Thoracic aorta (tissue), 2 donors: Measurements from ENCODE around the gene SCAMP3. TPM values are rescaled to one million over a fixed set of nuclear protein-coding genes. Genes with fewer than 3 reads are reported as not detected.
A peak's percentile ranks its signal among the peaks of the same experiment; 100 is the strongest.

Experiments used
- ATAC-seq: fragments of 150-250 bp; one replicate; pipeline ENCODE4 v1.8.0; 2017; ENCODE audit warnings: low read depth; ENCODE audit not compliant: insufficient number of reproducible peaks, low FRiP score
- DNase-seq: peaks from one replicate; pipeline ENCODE4 v3.0.0-alpha.2; 2020; ENCODE audit warnings: low spot score
- H3K27ac ChIP-seq, 2 donors: fragments of 200-600 bp; sonication (generic); 1 replicate in 1 of 2; 2 replicates in 1 of 2; pipeline ENCODE4 v1.5.1; 2016; ENCODE audit warnings: mild to moderate bottlenecking in 2 of 2, moderate library complexity in 2 of 2
- H3K27me3 ChIP-seq: fragments of 200-600 bp; sonication (generic); replicated peaks from 2 replicates; pipeline ENCODE4 v1.6.0; 2016; ENCODE audit warnings: mild to moderate bottlenecking; ENCODE audit not compliant: insufficient read depth
- H3K36me3 ChIP-seq: fragments of 200-600 bp; sonication (generic); one replicate; pipeline ENCODE4 v1.5.1; 2016
- H3K4me1 ChIP-seq, 2 donors: fragments of 200-600 bp; sonication (generic); 1 replicate in 1 of 2; 2 replicates in 1 of 2; pipeline versions ENCODE4 v1.5.1 to v1.6.0; 2016; ENCODE audit warnings: low read depth in 2 of 2, mild to moderate bottlenecking in 1 of 2; ENCODE audit not compliant: control insufficient read depth in 1 of 2
- H3K4me3 ChIP-seq: fragments of 200-600 bp; sonication (generic); 2 replicates; pipeline ENCODE4 v1.5.1; 2016; ENCODE audit warnings: mild to moderate bottlenecking
- H3K9me3 ChIP-seq: fragments of 200-600 bp; sonication (generic); 2 replicates; pipeline ENCODE4 v1.5.1; 2016
- total RNA-seq, 2 donors: library from RNA; depleted of rRNA; stranded (reverse); fragments of >200 nt; gene quantifications; one replicate each; pipeline versions ENCODE4 v1.1.0 to v1.2.3, GENCODE V29; 2016
- TF ChIP-seq, protein P1 (sequence below): fragments of 200-600 bp; sonication (generic); IDR thresholded peaks from one replicate; pipeline ENCODE4 v1.5.1; 2019; ENCODE audit warnings: antibody characterized with exemption

SCAMP3 gene
- total RNA-seq, 2 donors from 2014 or later, result 32.5 to 50.2 TPM

- TF ChIP-seq, protein P1, sequence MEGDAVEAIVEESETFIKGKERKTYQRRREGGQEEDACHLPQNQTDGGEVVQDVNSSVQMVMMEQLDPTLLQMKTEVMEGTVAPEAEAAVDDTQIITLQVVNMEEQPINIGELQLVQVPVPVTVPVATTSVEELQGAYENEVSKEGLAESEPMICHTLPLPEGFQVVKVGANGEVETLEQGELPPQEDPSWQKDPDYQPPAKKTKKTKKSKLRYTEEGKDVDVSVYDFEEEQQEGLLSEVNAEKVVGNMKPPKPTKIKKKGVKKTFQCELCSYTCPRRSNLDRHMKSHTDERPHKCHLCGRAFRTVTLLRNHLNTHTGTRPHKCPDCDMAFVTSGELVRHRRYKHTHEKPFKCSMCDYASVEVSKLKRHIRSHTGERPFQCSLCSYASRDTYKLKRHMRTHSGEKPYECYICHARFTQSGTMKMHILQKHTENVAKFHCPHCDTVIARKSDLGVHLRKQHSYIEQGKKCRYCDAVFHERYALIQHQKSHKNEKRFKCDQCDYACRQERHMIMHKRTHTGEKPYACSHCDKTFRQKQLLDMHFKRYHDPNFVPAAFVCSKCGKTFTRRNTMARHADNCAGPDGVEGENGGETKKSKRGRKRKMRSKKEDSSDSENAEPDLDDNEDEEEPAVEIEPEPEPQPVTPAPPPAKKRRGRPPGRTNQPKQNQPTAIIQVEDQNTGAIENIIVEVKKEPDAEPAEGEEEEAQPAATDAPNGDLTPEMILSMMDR, result no peak
- Histone ChIP-seq H3K27ac (peak overlapping the region in 1 of 2 donors; percentile 83), H3K9me3 (no peaks in the 10 kb centered on the region), H3K36me3 (peaks cover 10% of the 10 kb centered on the region), H3K27me3 (no peaks in the 10 kb centered on the region), H3K4me3 (peak overlapping the region; percentile 77), H3K4me1 (peaks cover 16 to 41% of the 10 kb centered on the region in 2 donors)
- DNase-seq (no peak), ATAC-seq (no peak)
These were observed 8.4 kb downstream of the SCAMP3 start for GRCh38 chr1:155253797-155254196.

DNA sequence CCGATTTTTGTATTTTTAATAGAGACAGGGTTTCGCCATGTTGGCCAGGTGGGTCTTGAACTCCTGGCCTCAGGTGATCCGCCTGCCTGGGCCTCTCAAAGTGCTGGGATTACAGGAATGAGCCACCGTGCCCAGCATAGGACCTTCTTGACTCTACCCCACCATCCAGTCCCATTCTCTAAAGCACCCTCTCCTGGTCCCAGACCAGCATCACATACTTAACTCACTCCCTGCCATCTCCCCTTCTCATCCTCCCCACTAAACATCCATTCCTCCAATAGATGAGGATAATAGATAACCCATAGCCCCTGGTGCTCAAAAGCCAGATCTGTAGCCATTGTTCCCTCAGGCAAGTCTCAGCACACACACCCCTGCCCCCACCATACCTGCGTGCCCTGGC, 9.0 kb downstream of the SCAMP3 start:
- H3K9me3 ChIP-seq, result no peaks in the 10 kb centered on the region
- H3K4me1 ChIP-seq, result peaks cover 16 to 41% of the 10 kb centered on the region in 2 donors
- H3K36me3 ChIP-seq, result peaks cover 6% of the 10 kb centered on the region
- H3K27me3 ChIP-seq, result no peaks in the 10 kb centered on the region
- no peak for DNase-seq
- H3K27ac ChIP-seq, result no peak overlapping the region
- TF ChIP-seq, protein P1, result no peak
- ATAC-seq, result no peak
- H3K4me3 ChIP-seq, result peak overlapping the region; percentile 77

- Histone ChIP-seq H3K27ac (peak overlapping the region in 1 of 2 donors; percentile 16), H3K9me3 (no peaks in the 10 kb centered on the region)
These were observed 10.6 kb downstream of the SCAMP3 start for GRCh38 chr1:155251566-155251965.

DNA sequence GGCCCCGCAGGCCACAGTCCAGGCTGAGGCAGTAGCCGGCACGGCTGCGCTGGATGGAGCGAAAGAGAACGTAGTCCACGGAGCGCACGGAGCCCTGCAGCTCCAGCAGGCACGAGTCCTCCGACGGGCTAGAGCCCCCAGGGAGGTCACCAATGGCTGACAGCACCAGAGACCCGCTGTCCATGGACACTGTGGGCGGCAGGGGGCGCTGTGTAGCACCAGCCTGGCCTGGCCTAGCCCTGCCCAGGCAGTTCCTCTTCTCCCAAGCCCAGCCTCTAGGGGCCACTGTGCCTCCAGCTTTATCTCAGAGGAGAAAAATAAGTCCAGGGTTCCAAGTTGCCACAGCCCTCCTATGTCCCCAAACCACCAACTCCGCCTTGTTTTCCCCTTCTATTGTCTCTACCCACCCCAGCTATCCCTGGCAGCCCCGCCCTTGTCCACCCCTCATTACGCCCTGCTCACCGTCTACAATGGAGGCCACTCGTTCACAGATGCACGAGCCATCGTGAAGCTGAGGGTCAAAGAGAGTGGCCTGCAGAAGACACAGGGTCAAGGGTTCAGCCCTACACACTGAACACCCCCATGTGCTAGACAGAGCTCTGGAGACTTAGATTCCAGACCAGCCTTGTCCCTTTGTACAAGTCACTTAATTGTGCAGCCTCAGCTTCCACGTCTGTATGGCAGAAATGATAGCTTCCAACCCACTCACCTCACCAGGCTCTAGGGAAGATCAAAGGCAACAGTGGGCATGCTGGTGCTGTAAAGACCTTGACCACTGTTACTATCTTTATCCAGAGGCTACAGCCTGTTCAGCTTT, 11.3 kb downstream of the SCAMP3 start:
- DNase-seq (peak; percentile 76), ATAC-seq (peak; percentile 37)
- Histone ChIP-seq H3K27me3 (no peaks in the 10 kb centered on the region), H3K27ac (peak overlapping the region; percentile 16 to 43), H3K36me3 (peaks cover 4% of the 10 kb centered on the region), H3K4me3 (peak overlapping the region; percentile 58), H3K4me1 (peaks cover 16 to 33% of the 10 kb centered on the region in 2 donors), H3K9me3 (no peaks in the 10 kb centered on the region)
- TF ChIP-seq, protein P1, result peak; percentile 99

More at GRCh38 chr1:155251566-155251965, 10.6 kb downstream of the SCAMP3 start:
- no peaks in the 10 kb centered on the region for H3K27me3 ChIP-seq
- peaks cover 16 to 40% of the 10 kb centered on the region in 2 donors for H3K4me1 ChIP-seq
- ATAC-seq (no peak), DNase-seq (no peak)
- H3K4me3 ChIP-seq, result no peak overlapping the region
- peaks cover 4% of the 10 kb centered on the region for H3K36me3 ChIP-seq
- TF ChIP-seq, protein P1, result no peak

DNA sequence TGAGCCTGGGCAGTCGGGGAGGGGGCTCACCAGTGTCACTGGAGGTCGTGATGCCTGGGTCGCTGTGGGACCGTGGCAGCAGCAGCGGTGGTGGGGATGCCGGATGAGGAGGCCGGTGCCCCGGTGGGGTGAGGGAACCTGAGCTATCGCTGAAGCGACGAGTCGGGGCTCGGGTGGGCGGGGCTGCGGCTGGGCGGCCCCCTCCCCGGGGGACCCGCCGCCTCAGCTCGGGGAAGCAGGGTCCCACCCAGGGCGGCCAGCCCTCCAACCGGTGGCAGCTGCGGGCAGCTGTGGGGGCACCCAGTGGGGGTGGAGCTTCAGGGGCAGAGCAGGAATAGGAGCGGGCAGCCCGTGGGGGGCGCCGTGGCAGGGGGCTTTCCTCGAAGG, 11.9 kb downstream of the SCAMP3 start:
- Histone ChIP-seq H3K4me3 (peak overlapping the region; percentile 58), H3K9me3 (no peaks in the 10 kb centered on the region), H3K4me1 (peaks cover 16 to 33% of the 10 kb centered on the region in 2 donors), H3K27ac (no peak overlapping the region), H3K36me3 (peaks cover 4% of the 10 kb centered on the region), H3K27me3 (no peaks in the 10 kb centered on the region)
- ATAC-seq (no peak), DNase-seq (no peak)
- TF ChIP-seq, protein P1, result no peak
